SK-N-SH (cell line): ENCODE measurements around the gene TACC2.

ENCODE experiments used
- CHD2 ChIP-seq: fragments of 150-350 bp; IDR thresholded peaks from 2 replicates; pipeline ENCODE4 v1.6.1; 2018; ENCODE audit warnings: low read length; ENCODE audit not compliant: partially characterized antibody
- ELF1 ChIP-seq: IDR thresholded peaks from 2 replicates; pipeline ENCODE4 v1.4.0; 2012
- FOXJ3 ChIP-seq: sonication (generic); formaldehyde crosslinking; IDR thresholded peaks from 2 replicates; pipeline ENCODE4 v1.5.1; 2020; ENCODE audit warnings: mild to moderate bottlenecking, missing genetic modification reagents
- FOXM1 ChIP-seq: IDR thresholded peaks from 2 replicates; pipeline ENCODE4 v1.4.0; 2012; ENCODE audit warnings: low read depth, mild to moderate bottlenecking
- MXI1 ChIP-seq: IDR thresholded peaks from 2 replicates; pipeline ENCODE4 v1.6.1; 2012; ENCODE audit warnings: mild to moderate bottlenecking, low read depth, low read length, improper control_type of control experiment
- NFIC ChIP-seq: IDR thresholded peaks from 2 replicates; pipeline ENCODE4 v1.4.0; 2012; ENCODE audit warnings: borderline replicate concordance
- POLR2AphosphoS5 ChIP-seq: IDR thresholded peaks from 2 replicates; pipeline ENCODE4 v1.6.1; 2012; ENCODE audit warnings: low read depth, low read length
- RXRA ChIP-seq: IDR thresholded peaks from 2 replicates; pipeline ENCODE4 v1.4.0; 2012; ENCODE audit warnings: low read depth, mild to moderate bottlenecking, borderline replicate concordance
- SIN3A ChIP-seq: IDR thresholded peaks from 2 replicates; pipeline ENCODE4 v1.6.1; 2012; ENCODE audit warnings: low read depth, mild to moderate bottlenecking, low read length, moderate library complexity, borderline replicate concordance
- TAF1 ChIP-seq: IDR thresholded peaks from 2 replicates; pipeline ENCODE4 v1.6.1; 2012; ENCODE audit warnings: low read depth, mild to moderate bottlenecking, low read length, moderate library complexity, borderline replicate concordance
- TEAD4 ChIP-seq: IDR thresholded peaks from 2 replicates; pipeline ENCODE4 v1.4.0; 2012; ENCODE audit warnings: mild to moderate bottlenecking, borderline replicate concordance; ENCODE audit not compliant: insufficient read depth
- TF ChIP-seq, protein P1 (sequence below): fragments of 200-600 bp; sonication (generic); IDR thresholded peaks from 2 replicates; pipeline ENCODE4 v1.6.1; 2017; ENCODE audit warnings: antibody characterized with exemption, mild to moderate bottlenecking, moderate library complexity
- TF ChIP-seq, protein P2 (sequence below): fragments of 150-350 bp; IDR thresholded peaks from 2 replicates; pipeline ENCODE4 v1.6.1; 2017; ENCODE audit warnings: antibody characterized with exemption, low read length, low read depth, borderline replicate concordance
- TF ChIP-seq, protein P3 (sequence below): IDR thresholded peaks from 2 replicates; pipeline ENCODE4 v1.6.1; 2012; ENCODE audit warnings: mild to moderate bottlenecking, low read depth, low read length, moderate library complexity

DNA sequence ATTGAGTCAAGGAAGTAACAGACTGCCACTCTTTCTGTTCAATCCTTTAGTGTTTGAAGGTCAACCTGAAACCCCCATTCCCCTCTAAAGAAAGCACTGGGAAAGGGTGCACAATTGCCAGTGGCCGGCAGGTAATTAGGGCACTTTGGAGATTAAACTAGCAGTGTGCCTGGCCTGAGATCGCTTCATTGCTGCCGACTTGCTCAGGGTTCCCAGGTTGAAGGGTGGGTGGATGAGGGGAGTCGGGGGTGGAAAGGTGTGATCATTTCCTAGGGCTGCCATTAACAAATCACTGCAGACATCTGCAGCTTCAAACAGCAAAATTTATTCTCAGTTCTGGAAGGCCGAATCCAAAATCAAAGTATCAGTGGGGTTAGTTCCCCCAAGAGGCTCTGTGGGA, 265.9 kb downstream of the TACC2 start:
- TF ChIP-seq, protein P1, sequence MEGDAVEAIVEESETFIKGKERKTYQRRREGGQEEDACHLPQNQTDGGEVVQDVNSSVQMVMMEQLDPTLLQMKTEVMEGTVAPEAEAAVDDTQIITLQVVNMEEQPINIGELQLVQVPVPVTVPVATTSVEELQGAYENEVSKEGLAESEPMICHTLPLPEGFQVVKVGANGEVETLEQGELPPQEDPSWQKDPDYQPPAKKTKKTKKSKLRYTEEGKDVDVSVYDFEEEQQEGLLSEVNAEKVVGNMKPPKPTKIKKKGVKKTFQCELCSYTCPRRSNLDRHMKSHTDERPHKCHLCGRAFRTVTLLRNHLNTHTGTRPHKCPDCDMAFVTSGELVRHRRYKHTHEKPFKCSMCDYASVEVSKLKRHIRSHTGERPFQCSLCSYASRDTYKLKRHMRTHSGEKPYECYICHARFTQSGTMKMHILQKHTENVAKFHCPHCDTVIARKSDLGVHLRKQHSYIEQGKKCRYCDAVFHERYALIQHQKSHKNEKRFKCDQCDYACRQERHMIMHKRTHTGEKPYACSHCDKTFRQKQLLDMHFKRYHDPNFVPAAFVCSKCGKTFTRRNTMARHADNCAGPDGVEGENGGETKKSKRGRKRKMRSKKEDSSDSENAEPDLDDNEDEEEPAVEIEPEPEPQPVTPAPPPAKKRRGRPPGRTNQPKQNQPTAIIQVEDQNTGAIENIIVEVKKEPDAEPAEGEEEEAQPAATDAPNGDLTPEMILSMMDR, result no peak
- TF ChIP-seq, protein P2, sequence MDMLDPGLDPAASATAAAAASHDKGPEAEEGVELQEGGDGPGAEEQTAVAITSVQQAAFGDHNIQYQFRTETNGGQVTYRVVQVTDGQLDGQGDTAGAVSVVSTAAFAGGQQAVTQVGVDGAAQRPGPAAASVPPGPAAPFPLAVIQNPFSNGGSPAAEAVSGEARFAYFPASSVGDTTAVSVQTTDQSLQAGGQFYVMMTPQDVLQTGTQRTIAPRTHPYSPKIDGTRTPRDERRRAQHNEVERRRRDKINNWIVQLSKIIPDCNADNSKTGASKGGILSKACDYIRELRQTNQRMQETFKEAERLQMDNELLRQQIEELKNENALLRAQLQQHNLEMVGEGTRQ, result no peak
- TF ChIP-seq TEAD4 (no peak), ELF1 (no peak), NFIC (no peak), SIN3A (no peak), TAF1 (no peak), MXI1 (no peak), CHD2 (no peak), POLR2AphosphoS5 (no peak), FOXJ3 (CRISPR knock-in tag) (no peak), RXRA (no peak), FOXM1 (no peak)
- TF ChIP-seq, protein P3, sequence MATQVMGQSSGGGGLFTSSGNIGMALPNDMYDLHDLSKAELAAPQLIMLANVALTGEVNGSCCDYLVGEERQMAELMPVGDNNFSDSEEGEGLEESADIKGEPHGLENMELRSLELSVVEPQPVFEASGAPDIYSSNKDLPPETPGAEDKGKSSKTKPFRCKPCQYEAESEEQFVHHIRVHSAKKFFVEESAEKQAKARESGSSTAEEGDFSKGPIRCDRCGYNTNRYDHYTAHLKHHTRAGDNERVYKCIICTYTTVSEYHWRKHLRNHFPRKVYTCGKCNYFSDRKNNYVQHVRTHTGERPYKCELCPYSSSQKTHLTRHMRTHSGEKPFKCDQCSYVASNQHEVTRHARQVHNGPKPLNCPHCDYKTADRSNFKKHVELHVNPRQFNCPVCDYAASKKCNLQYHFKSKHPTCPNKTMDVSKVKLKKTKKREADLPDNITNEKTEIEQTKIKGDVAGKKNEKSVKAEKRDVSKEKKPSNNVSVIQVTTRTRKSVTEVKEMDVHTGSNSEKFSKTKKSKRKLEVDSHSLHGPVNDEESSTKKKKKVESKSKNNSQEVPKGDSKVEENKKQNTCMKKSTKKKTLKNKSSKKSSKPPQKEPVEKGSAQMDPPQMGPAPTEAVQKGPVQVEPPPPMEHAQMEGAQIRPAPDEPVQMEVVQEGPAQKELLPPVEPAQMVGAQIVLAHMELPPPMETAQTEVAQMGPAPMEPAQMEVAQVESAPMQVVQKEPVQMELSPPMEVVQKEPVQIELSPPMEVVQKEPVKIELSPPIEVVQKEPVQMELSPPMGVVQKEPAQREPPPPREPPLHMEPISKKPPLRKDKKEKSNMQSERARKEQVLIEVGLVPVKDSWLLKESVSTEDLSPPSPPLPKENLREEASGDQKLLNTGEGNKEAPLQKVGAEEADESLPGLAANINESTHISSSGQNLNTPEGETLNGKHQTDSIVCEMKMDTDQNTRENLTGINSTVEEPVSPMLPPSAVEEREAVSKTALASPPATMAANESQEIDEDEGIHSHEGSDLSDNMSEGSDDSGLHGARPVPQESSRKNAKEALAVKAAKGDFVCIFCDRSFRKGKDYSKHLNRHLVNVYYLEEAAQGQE, result no peak
